CD4-positive, alpha-beta T cell treated with Interleukin-17A for 1 hour (primary cell): ENCODE results near the gene ENOX1.

Experiments
- DNase-seq: peaks from one replicate; pipeline ENCODE4 v3.0.0-alpha.2; 2020

Gene ENOX1

GRCh38 chr13:43528992-43529391 is 257.8 kb downstream of the ENOX1 start:
- DNase-seq = no peak

GRCh38 chr13:43522788-43523187 is 264.0 kb downstream of the ENOX1 start:
- DNase-seq = no peak

GRCh38 chr13:43520351-43520750 is 266.4 kb downstream of the ENOX1 start:
- no peak for DNase-seq

GRCh38 chr13:43518833-43519232 is 267.9 kb downstream of the ENOX1 start:
- no peak for DNase-seq

- no peak for DNase-seq
Observed at GRCh38 chr13:43516401-43516833, 270.4 kb downstream of the ENOX1 start.

GRCh38 chr13:43515531-43515930 is 271.2 kb downstream of the ENOX1 start:
- DNase-seq = no peak

- DNase-seq = no peak
Observed at GRCh38 chr13:43514311-43514710, 272.5 kb downstream of the ENOX1 start.

GRCh38 chr13:43512221-43512620 is 274.6 kb downstream of the ENOX1 start:
- DNase-seq = no peak

- DNase-seq = no peak
Observed at GRCh38 chr13:43510956-43511901, 275.5 kb downstream of the ENOX1 start.

GRCh38 chr13:43495732-43496131 is 291.0 kb downstream of the ENOX1 start:
- no peak for DNase-seq

- no peak for DNase-seq
Observed at GRCh38 chr13:43494206-43494605, 292.6 kb downstream of the ENOX1 start.

- DNase-seq = no peak
Observed at GRCh38 chr13:43493496-43494000, 293.2 kb downstream of the ENOX1 start.

- no peak for DNase-seq
Observed at GRCh38 chr13:43492745-43493144, 294.0 kb downstream of the ENOX1 start.

- DNase-seq = no peak
Observed at GRCh38 chr13:43492311-43492710, 294.5 kb downstream of the ENOX1 start.

GRCh38 chr13:43489233-43489632 is 297.5 kb downstream of the ENOX1 start:
- DNase-seq = no peak

- no peak for DNase-seq
Observed at GRCh38 chr13:43487885-43488284, 298.9 kb downstream of the ENOX1 start.

- DNase-seq = no peak
Observed at GRCh38 chr13:43487461-43487860, 299.3 kb downstream of the ENOX1 start.

- DNase-seq = peak; percentile 18
Observed at GRCh38 chr13:43484432-43485225, 302.1 kb downstream of the ENOX1 start.

GRCh38 chr13:43483930-43484329 is 302.8 kb downstream of the ENOX1 start:
- no peak for DNase-seq

- DNase-seq = no peak
Observed at GRCh38 chr13:43482641-43483040, 304.1 kb downstream of the ENOX1 start.

GRCh38 chr13:43482026-43482425 is 304.7 kb downstream of the ENOX1 start:
- no peak for DNase-seq

- DNase-seq = no peak
Observed at GRCh38 chr13:43478902-43479301, 307.9 kb downstream of the ENOX1 start.

GRCh38 chr13:43478211-43478610 is 308.6 kb downstream of the ENOX1 start:
- no peak for DNase-seq

GRCh38 chr13:43475140-43475539 is 311.6 kb downstream of the ENOX1 start:
- no peak for DNase-seq
